RWPE2 (cell line): ENCODE measurements around the gene NELFCD.

Experiments
- ATAC-seq: fragments of 200-7000 bp; cut with Tn5 transposase; 3 replicates; pipeline ENCODE4 v1.9.1; 2021; ENCODE audit warnings: low read depth
- DNase-seq: peaks from one replicate; pipeline ENCODE4 v3.0.0-alpha.2; 2020; ENCODE audit warnings: low spot score
- H3K27ac ChIP-seq: fragments of 450-650 bp; 2 replicates; pipeline ENCODE4 v1.5.1; 2017; ENCODE audit warnings: mild to moderate bottlenecking; ENCODE audit not compliant: poor library complexity, severe bottlenecking
- H3K27me3 ChIP-seq: fragments of 250-450 bp; sonication (Bioruptor Pico); 2 replicates; pipeline ENCODE4 v1.5.1; 2021; ENCODE audit warnings: mild to moderate bottlenecking, moderate library complexity; ENCODE audit not compliant: insufficient read depth, poor library complexity, severe bottlenecking
- H3K36me3 ChIP-seq: fragments of 250-450 bp; sonication (Bioruptor Pico); 2 replicates; pipeline ENCODE4 v1.5.1; 2020; ENCODE audit warnings: low read depth, mild to moderate bottlenecking, moderate library complexity
- H3K4me1 ChIP-seq: fragments of 250-450 bp; sonication (Bioruptor Pico); 2 replicates; pipeline ENCODE4 v1.5.1; 2021; ENCODE audit warnings: mild to moderate bottlenecking, moderate library complexity; ENCODE audit not compliant: insufficient read depth, poor library complexity, severe bottlenecking
- H3K4me3 ChIP-seq: fragments of 250-450 bp; sonication (Bioruptor Pico); 2 replicates; pipeline ENCODE4 v1.5.1; 2021; ENCODE audit warnings: mild to moderate bottlenecking, moderate library complexity; ENCODE audit not compliant: severe bottlenecking
- H3K9me3 ChIP-seq: fragments of 250-450 bp; sonication (Bioruptor Pico); 2 replicates; pipeline ENCODE4 v1.5.1; 2021; ENCODE audit warnings: mild to moderate bottlenecking, moderate library complexity; ENCODE audit not compliant: severe bottlenecking
- CTCF ChIP-seq: fragments of 450-650 bp; IDR thresholded peaks from one replicate; pipeline ENCODE4 v1.5.1; 2017; ENCODE audit warnings: mild to moderate bottlenecking, moderate library complexity; ENCODE audit not compliant: poor library complexity, severe bottlenecking

The NELFCD gene

GRCh38 chr20:59020938-59021551 lies 40.0 kb downstream of the NELFCD start:
- TF ChIP-seq CTCF = no peak
- ATAC-seq (peak; percentile 84), DNase-seq (peak; percentile 64)
- H3K27ac ChIP-seq = peak overlapping the region; percentile 61
- H3K4me3 ChIP-seq = no peak overlapping the region
- no peaks in the 10 kb centered on the region for H3K9me3 ChIP-seq
- peaks cover 21% of the 10 kb centered on the region for H3K4me1 ChIP-seq
- H3K36me3 ChIP-seq = peaks cover 26% of the 10 kb centered on the region
- no peaks in the 10 kb centered on the region for H3K27me3 ChIP-seq

GRCh38 chr20:59022754-59023153 lies 41.7 kb downstream of the NELFCD start:
- Histone ChIP-seq H3K4me3 (no peak overlapping the region), H3K9me3 (no peaks in the 10 kb centered on the region), H3K27ac (no peak overlapping the region), H3K4me1 (peaks cover 12% of the 10 kb centered on the region), H3K36me3 (peaks cover 43% of the 10 kb centered on the region), H3K27me3 (no peaks in the 10 kb centered on the region)
- no peak for TF ChIP-seq CTCF
- no peak for ATAC-seq
- DNase-seq = peak; percentile 79

GRCh38 chr20:59023616-59024015 lies 42.6 kb downstream of the NELFCD start:
- peaks cover 52% of the 10 kb centered on the region for H3K36me3 ChIP-seq
- peak; percentile 76 for DNase-seq

GRCh38 chr20:59024111-59024530 lies 43.1 kb downstream of the NELFCD start:
- DNase-seq (peak; percentile 76), ATAC-seq (no peak)
- peaks cover 57% of the 10 kb centered on the region for H3K36me3 ChIP-seq
- H3K9me3 ChIP-seq = no peaks in the 10 kb centered on the region
- TF ChIP-seq CTCF = no peak
- H3K27me3 ChIP-seq = no peaks in the 10 kb centered on the region
- H3K4me1 ChIP-seq = peaks cover 23% of the 10 kb centered on the region
- no peak overlapping the region for H3K27ac ChIP-seq
- H3K4me3 ChIP-seq = no peak overlapping the region

More at GRCh38 chr20:59023616-59024015, 42.6 kb downstream of the NELFCD start:
- ATAC-seq = no peak
- no peak for TF ChIP-seq CTCF
- Histone ChIP-seq H3K9me3 (no peaks in the 10 kb centered on the region), H3K27ac (no peak overlapping the region), H3K4me1 (peaks cover 18% of the 10 kb centered on the region), H3K4me3 (no peak overlapping the region), H3K27me3 (no peaks in the 10 kb centered on the region)

- H3K36me3 ChIP-seq = peaks cover 67% of the 10 kb centered on the region
- TF ChIP-seq CTCF = no peak
- no peak for ATAC-seq
Observed at GRCh38 chr20:59025086-59025485, 44.0 kb downstream of the NELFCD start.

More at GRCh38 chr20:59025086-59025485, 44.0 kb downstream of the NELFCD start:
- peaks cover 33% of the 10 kb centered on the region for H3K4me1 ChIP-seq
- H3K9me3 ChIP-seq = no peaks in the 10 kb centered on the region
- DNase-seq = peak; percentile 42
- no peak overlapping the region for H3K27ac ChIP-seq
- no peaks in the 10 kb centered on the region for H3K27me3 ChIP-seq
- H3K4me3 ChIP-seq = no peak overlapping the region
